C1 segment of cervical spinal cord (tissue), 14 donors: ENCODE data around the gene CLIP1.
"Not testable (repeated sequence)": the region's sequence is repeated elsewhere in the genome, so short reads cannot be mapped to it uniquely, and the experiment has no call there.

ENCODE experiments used
- DNase-seq, 14 donors: peaks; one replicate each; lab custom pipeline; 2025; lab: John Stamatoyannopoulos, UW

CLIP1 gene

GRCh38 chr12:122435186-122435585 is 12.7 kb upstream of the CLIP1 start:
- no peak for DNase-seq

GRCh38 chr12:122429043-122429442 is 6.6 kb upstream of the CLIP1 start:
- DNase-seq: not testable (repeated sequence)

GRCh38 chr12:122427403-122427802 is 4.9 kb upstream of the CLIP1 start:
- DNase-seq: no peak

GRCh38 chr12:122423258-122424165 is 1.0 kb upstream of the CLIP1 start:
- peak in 8 of 14 donors; percentile 6 to 67 (median 39) for DNase-seq

GRCh38 chr12:122422730-122423257 is 325 bp upstream of the CLIP1 start:
- peak in 9 of 14 donors; percentile 23 to 69 (median 41) for DNase-seq

- peak in 8 of 14 donors; percentile 25 to 68 (median 58) for DNase-seq
Observed at GRCh38 chr12:122421187-122421820, 1.2 kb downstream of the CLIP1 start.

- no peak for DNase-seq
Observed at GRCh38 chr12:122420471-122421162, 1.9 kb downstream of the CLIP1 start.

- not testable (repeated sequence) for DNase-seq
Observed at GRCh38 chr12:122419094-122419493, 3.4 kb downstream of the CLIP1 start.

GRCh38 chr12:122415665-122416064 is 6.8 kb downstream of the CLIP1 start:
- not testable (repeated sequence) for DNase-seq

GRCh38 chr12:122413516-122414404 is 8.7 kb downstream of the CLIP1 start:
- DNase-seq: peak in 1 of 14 donors; percentile 84

- DNase-seq: peak in 1 of 14 donors; percentile 42
Observed at GRCh38 chr12:122412851-122413433, 9.5 kb downstream of the CLIP1 start.

- DNase-seq: peak in 6 of 14 donors; percentile 3 to 81 (median 14)
Observed at GRCh38 chr12:122411537-122411936, 10.9 kb downstream of the CLIP1 start.

- DNase-seq: no peak
Observed at GRCh38 chr12:122407208-122407607, 15.3 kb downstream of the CLIP1 start.

- DNase-seq: no peak
Observed at GRCh38 chr12:122406701-122407164, 15.7 kb downstream of the CLIP1 start.

- no peak for DNase-seq
Observed at GRCh38 chr12:122403831-122404230, 18.6 kb downstream of the CLIP1 start.

- no peak for DNase-seq
Observed at GRCh38 chr12:122403115-122403770, 19.2 kb downstream of the CLIP1 start.

GRCh38 chr12:122402264-122402663 is 20.2 kb downstream of the CLIP1 start:
- no peak for DNase-seq

GRCh38 chr12:122399592-122400373 is 22.7 kb downstream of the CLIP1 start:
- peak in 10 of 14 donors; percentile 3 to 76 (median 9) for DNase-seq

GRCh38 chr12:122399254-122399591 is 23.2 kb downstream of the CLIP1 start:
- peak in 2 of 14 donors; percentile 9 to 31 for DNase-seq
